ENCODE measurements around the gene SPHK1. TPM values are rescaled to one million over a fixed set of nuclear protein-coding genes. Genes with fewer than 3 reads are reported as not detected.

Gene SPHK1
- total RNA-seq, 1 experiment from 2014 or later, result 18.2 TPM

DNA sequence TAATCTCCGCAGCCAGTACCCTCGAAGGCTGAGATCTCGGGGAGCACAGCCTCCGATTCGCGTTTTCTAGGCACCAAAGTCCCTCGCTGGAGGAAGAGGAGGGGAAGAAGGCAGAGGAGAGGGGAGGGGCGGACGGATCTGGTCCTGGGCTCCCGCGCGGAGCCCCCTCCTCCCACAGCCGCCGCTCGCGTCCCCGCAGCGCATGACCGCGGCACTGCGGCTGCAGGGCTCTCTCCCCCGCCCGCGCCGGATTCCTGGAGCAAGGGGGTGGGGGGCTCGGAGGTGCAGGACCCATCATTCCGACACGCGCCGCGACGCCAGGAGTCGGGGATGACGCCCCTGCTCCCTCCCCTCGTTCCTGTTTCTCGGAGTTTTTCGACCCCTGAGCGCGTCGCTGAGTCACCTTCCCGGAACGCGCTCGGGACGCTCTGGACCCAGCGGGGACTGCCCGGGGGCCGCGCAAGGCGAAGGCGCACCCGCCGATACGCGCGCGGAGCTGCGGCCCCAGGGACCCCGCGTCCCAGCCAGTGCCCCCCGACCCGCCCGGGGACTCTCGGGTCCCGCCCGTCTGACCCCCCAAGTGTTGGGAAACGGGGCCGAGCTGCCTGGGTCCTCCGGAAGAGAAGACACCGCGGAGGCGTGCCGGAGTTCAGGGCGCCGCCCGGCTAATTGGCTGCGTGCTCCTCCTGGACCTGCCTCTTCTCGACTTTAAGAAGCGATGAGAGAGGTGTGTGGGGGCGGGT lies 1.4 kb upstream of the SPHK1 start:
- in situ Hi-C loops (cut with HindIII; ENCODE audit: low pct_unique_long_range_greater_than_20kb, low sequenced_read_pairs), result no loop called here
- no peaks in the 10 kb centered on the region for H3K36me3 ChIP-seq (ENCODE audit: control insufficient read depth, insufficient read depth, low read length)
- ChIA-PET POLR2A (no interaction called here), CTCF (interaction anchor here (0.7 to 3.4 kb wide), 3 partner anchors 15 to 138 kb away, joined by 9 to 25 read pairs (median 23); no protein-coding TSS in a partner anchor)
- intact Hi-C loops (cut with micrococcal nuclease; ENCODE audit: unreplicated experiment), result no loop called here
- no peaks in the 10 kb centered on the region for H3K9me3 ChIP-seq (ENCODE audit: control insufficient read depth, insufficient read depth, low read depth, low read length)
- ATAC-seq, result peak; percentile 65
- peak overlapping the region; percentile 59 to 69 for H3K4me3 ChIP-seq (ENCODE audit: low read depth in 2 of 2, low read length in 2 of 2)
- BruUV-seq (replicated peaks), result no TSS peak
- peaks cover 13% of the 10 kb centered on the region; the same call in 1 of the 2 replicates for H3K4me1 ChIP-seq (ENCODE audit: control insufficient read depth, insufficient read depth, low read length)
- DNase-seq (ENCODE audit: low read depth, low spot score), result no peak
- H3K27me3 ChIP-seq (ENCODE audit: control insufficient read depth, insufficient read depth, low read length), result no peaks in the 10 kb centered on the region
- peak overlapping the region; percentile 62 for H3K27ac ChIP-seq (ENCODE audit: low read length)
- no peak for TF ChIP-seq TCF7L2 (IDR thresholded peaks at IDR 0.05; ENCODE audit: low read depth, low read length)
- TF ChIP-seq, protein P1, sequence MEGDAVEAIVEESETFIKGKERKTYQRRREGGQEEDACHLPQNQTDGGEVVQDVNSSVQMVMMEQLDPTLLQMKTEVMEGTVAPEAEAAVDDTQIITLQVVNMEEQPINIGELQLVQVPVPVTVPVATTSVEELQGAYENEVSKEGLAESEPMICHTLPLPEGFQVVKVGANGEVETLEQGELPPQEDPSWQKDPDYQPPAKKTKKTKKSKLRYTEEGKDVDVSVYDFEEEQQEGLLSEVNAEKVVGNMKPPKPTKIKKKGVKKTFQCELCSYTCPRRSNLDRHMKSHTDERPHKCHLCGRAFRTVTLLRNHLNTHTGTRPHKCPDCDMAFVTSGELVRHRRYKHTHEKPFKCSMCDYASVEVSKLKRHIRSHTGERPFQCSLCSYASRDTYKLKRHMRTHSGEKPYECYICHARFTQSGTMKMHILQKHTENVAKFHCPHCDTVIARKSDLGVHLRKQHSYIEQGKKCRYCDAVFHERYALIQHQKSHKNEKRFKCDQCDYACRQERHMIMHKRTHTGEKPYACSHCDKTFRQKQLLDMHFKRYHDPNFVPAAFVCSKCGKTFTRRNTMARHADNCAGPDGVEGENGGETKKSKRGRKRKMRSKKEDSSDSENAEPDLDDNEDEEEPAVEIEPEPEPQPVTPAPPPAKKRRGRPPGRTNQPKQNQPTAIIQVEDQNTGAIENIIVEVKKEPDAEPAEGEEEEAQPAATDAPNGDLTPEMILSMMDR (IDR thresholded peaks at IDR 0.05), result no peak
- TF ChIP-seq POLR2AphosphoS5 (IDR thresholded peaks at IDR 0.05; ENCODE audit: low read depth, low read length), result 0 out of 2 replicates have a peak, but pooled peaks have one; percentile 34
- no peak for TF ChIP-seq SIN3A (IDR thresholded peaks at IDR 0.05; ENCODE audit: borderline replicate concordance, insufficient read depth, low read depth, low read length)
- TF ChIP-seq, protein P2, sequence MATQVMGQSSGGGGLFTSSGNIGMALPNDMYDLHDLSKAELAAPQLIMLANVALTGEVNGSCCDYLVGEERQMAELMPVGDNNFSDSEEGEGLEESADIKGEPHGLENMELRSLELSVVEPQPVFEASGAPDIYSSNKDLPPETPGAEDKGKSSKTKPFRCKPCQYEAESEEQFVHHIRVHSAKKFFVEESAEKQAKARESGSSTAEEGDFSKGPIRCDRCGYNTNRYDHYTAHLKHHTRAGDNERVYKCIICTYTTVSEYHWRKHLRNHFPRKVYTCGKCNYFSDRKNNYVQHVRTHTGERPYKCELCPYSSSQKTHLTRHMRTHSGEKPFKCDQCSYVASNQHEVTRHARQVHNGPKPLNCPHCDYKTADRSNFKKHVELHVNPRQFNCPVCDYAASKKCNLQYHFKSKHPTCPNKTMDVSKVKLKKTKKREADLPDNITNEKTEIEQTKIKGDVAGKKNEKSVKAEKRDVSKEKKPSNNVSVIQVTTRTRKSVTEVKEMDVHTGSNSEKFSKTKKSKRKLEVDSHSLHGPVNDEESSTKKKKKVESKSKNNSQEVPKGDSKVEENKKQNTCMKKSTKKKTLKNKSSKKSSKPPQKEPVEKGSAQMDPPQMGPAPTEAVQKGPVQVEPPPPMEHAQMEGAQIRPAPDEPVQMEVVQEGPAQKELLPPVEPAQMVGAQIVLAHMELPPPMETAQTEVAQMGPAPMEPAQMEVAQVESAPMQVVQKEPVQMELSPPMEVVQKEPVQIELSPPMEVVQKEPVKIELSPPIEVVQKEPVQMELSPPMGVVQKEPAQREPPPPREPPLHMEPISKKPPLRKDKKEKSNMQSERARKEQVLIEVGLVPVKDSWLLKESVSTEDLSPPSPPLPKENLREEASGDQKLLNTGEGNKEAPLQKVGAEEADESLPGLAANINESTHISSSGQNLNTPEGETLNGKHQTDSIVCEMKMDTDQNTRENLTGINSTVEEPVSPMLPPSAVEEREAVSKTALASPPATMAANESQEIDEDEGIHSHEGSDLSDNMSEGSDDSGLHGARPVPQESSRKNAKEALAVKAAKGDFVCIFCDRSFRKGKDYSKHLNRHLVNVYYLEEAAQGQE (IDR thresholded peaks at IDR 0.05; ENCODE audit: insufficient read depth in 1 of 2, low read depth in 2 of 2, low read length in 1 of 2), result 0 out of 4 replicates have a peak, but pooled peaks of 1 of the 2 experiments have one; percentile 9

DNA sequence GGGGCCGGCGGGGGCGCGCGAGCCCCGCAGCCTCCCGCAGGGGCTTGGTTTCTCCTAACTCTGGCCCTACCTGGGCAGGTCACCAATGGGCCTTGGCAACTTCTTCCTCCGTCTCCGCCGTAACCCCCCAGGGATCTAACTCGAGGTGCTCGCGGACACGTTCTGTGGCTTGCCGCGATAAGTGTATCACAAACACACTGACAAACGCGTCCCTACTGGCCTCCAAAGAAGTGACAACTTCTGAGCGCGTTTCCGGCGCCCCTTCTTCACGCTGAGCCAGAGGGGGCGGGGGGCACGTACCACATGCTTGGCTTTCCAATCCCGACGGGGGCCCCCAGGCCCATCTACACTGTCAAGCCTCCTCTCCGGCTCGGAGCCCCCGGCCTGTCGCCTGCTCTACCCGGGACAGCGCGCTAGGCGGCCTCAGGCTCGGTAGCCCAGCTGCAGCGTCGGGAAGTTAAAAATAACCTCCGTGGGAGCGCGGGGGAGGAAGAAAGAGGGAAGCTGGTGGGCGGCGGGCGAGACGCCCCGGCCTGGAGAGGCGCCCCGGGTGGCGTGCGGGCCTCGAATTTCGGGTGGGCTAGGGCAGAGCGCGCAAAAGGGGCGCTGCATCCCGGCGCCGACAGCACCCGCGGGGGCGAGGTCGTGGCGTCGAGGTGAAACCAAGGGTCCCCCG lies 725 bp upstream of the SPHK1 start:
- POLR2A ChIA-PET, result no interaction called here
- TF ChIP-seq, protein P2 (IDR thresholded peaks at IDR 0.05; ENCODE audit: insufficient read depth in 1 of 2, low read depth in 2 of 2, low read length in 1 of 2), result no peak
- TF ChIP-seq TCF7L2 (IDR thresholded peaks at IDR 0.05; ENCODE audit: low read depth, low read length), result no peak
- no TSS peak for BruUV-seq (replicated peaks)
- intact Hi-C loops (cut with micrococcal nuclease; ENCODE audit: unreplicated experiment) (no loop called here), in situ Hi-C loops (cut with HindIII; ENCODE audit: low pct_unique_long_range_greater_than_20kb, low sequenced_read_pairs) (no loop called here)
- Histone ChIP-seq H3K9me3 (ENCODE audit: control insufficient read depth, insufficient read depth, low read depth, low read length) (no peaks in the 10 kb centered on the region), H3K27ac (ENCODE audit: low read length) (peak overlapping the region; percentile 57; the same call in 1 of the 2 replicates), H3K27me3 (ENCODE audit: control insufficient read depth, insufficient read depth, low read length) (no peaks in the 10 kb centered on the region), H3K4me1 (ENCODE audit: control insufficient read depth, insufficient read depth, low read length) (peaks cover 13% of the 10 kb centered on the region; the same call in 1 of the 2 replicates), H3K36me3 (ENCODE audit: control insufficient read depth, insufficient read depth, low read length) (no peaks in the 10 kb centered on the region), H3K4me3 (ENCODE audit: low read depth in 2 of 2, low read length in 2 of 2) (peak overlapping the region; percentile 59 to 69)
- DNase-seq (ENCODE audit: low read depth, low spot score) (no peak), ATAC-seq (peak; percentile 51)
- CTCF ChIA-PET, result interaction anchor here (0.6 to 3.4 kb wide), 7 partner anchors 13 to 713 kb away, joined by 3 to 25 read pairs (median 4); no protein-coding TSS in a partner anchor

Measured in Panc1 (cell line).